ENCODE measurements around the gene LSS.
A peak's percentile ranks its signal among the peaks of the same experiment; 100 is the strongest.
"Not testable (repeated sequence)": the region's sequence is repeated elsewhere in the genome, so short reads cannot be mapped to it uniquely, and the experiment has no call there.

The LSS gene

GRCh38 chr21:46151261-46151988 lies 77.1 kb downstream of the LSS start:
- DNase-seq, result peak; percentile 14

GRCh38 chr21:46150491-46151121 lies 78.0 kb downstream of the LSS start:
- DNase-seq, result peak; percentile 16

DNA sequence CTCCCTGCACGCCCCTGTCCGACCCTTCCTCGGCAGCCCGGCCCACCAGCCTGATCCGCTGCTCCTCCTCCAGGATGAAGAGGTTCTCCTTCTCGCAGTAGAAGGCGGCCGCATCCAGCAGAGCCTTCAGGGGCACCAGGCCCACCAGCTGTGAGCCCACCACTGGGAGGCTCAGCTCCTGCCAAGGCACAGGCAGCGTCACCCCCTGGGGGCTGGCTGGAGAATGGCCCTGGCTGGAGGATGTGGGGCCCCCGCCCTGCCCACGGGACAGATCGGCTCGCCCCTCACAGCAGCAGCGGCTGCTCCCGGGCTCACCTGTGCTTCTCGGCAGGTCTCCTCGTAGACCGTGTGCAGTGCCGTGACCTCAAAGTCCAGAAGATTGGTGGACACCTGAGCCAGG lies 78.5 kb downstream of the LSS start:
- peak; percentile 17 for DNase-seq

GRCh38 chr21:46149205-46149901 lies 79.2 kb downstream of the LSS start:
- DNase-seq, result peak; percentile 10

- peak; percentile 9 for DNase-seq
Observed at GRCh38 chr21:46148106-46148505, 80.5 kb downstream of the LSS start.

GRCh38 chr21:46147429-46147828 lies 81.1 kb downstream of the LSS start:
- peak; percentile 20 for DNase-seq

- peak; percentile 21 for DNase-seq
Observed at GRCh38 chr21:46146856-46147255, 81.7 kb downstream of the LSS start.

- peak; percentile 22 for DNase-seq
Observed at GRCh38 chr21:46145840-46146691, 82.5 kb downstream of the LSS start.

- DNase-seq, result peak; percentile 22
Observed at GRCh38 chr21:46145159-46145839, 83.3 kb downstream of the LSS start.

DNA sequence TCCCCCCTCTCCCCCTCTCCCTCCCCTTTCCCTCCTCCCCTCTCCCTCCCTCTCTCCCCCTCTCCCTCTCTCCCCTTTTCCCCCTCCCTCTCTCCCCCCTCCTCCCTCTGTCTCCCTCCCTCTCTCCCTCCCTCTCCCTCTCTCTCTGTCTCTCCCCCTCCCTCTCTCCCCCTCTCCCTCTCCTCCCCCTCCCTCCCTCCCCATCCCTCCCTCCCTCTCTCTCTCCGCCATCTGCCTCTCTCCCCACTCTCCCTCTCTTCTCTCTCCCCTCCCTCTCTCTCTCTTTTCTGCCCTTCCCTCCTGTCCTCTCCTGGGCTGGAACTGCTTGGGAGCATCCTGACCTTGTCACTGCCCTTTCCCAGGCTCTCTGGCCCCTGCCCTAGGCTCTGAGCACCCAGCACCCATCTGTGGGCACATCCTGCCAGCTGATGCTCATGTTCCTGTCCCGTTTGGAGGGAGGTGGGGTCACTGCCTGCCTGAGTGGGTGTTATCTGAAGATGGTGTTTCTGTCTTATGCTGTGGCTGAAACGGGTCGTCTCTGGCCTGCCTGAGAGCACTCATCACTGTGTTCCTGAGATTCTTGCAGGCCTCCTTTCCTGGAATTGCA lies 84.0 kb downstream of the LSS start:
- no peak for DNase-seq

DNA sequence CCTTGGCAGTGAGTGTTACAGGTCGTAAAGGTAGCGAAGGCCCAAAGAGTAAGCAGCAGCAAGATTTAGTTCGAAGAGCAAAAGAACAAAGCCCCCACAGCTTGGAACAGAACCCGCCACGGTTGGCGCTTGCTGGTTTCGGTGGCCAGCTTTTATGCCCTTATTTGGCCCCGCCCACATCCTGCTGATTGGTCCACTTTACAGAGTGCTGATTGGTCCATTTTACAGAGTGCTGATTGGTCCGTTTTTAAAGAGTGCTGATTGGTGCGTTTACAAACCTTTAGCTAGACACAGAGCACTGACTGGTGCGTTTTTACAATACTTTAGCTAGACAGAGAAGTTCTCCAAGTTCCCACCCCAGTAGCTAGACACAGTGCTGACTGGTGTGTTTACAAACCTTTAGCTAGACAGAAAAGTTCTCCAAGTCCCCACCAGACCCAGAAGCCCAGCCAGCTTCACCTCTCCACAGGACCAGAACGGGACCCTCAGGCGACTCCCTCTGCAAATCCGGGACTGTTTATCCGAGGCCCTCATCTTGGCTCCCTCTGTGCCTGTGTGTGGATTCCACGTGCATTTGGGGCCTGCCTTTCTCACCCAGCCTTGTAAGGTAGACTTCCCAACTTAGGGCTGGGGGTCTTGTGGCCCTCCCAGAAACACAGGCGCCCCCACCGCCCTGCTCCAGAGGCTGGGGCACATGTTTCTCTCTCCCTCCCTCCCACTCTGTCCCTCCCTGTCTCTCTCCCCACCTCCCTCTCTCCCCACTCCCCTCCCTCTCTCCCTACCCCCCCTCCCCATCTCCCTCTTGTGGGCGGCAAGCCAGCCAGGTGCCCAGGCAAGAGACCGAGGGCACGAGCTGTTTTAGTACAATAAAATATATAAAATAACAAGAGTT lies 85.7 kb downstream of the LSS start:
- no peak for DNase-seq

DNA sequence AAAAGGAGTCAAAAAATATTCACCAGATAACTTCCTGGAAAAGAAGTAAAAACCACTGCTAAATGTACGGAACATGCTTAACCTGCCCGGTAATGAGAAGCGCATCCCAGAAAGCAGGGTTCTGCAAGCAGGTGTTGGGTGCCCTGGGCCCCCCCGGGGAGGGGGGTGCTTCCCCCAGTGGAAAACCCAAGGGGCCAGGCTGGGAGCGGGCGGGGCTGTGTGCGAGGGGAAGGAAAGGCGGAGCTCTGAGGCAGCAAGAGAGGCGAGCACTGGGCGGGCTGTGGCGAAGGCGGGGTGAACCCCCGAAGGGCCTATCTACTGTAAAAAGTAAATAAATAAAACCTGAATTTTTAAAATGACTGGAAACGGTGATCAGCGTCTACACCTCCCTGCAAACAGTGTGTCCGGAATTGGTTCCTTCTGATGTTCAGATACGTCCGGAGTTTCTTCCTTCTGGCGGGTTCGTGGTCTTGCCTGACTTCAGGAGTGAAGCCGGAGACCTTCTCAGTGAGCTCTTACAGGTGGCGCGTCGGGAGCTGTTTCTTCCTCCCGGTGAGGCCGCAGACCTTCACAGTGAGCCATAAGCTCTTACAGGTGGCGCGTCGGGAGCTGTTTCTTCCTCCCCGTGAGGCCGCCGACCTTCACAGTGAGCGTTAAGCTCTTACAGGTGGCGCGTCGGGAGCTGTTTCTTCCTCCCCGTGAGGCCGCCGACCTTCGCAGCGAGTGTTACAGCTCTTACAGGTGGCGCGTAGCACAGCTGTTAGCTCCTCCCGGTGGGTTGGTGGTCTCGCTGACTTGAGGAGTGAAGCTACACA lies 86.6 kb downstream of the LSS start:
- DNase-seq, result no peak

- not testable (repeated sequence) for DNase-seq
Observed at GRCh38 chr21:46140352-46141003, 88.1 kb downstream of the LSS start.

DNA sequence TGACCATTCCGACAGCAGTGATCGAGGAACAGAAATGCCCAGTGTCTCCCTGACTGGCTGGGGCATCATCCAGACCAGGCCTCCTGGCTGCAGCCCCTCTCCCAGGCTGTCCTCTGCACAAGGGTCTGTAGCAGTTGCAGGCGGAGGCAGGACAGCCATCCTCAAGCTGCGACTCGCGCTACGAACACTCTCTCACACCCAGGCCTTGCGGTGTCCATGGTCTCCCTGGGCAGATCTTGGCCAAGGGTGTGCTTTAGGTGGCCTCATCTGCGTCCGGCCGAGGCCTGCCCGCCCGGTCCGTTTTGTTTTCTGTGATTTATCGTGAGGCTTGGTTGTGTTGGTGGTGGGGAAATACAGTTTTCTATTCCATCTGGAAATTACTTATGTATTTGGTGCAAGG lies 88.9 kb downstream of the LSS start:
- no peak for DNase-seq

DNA sequence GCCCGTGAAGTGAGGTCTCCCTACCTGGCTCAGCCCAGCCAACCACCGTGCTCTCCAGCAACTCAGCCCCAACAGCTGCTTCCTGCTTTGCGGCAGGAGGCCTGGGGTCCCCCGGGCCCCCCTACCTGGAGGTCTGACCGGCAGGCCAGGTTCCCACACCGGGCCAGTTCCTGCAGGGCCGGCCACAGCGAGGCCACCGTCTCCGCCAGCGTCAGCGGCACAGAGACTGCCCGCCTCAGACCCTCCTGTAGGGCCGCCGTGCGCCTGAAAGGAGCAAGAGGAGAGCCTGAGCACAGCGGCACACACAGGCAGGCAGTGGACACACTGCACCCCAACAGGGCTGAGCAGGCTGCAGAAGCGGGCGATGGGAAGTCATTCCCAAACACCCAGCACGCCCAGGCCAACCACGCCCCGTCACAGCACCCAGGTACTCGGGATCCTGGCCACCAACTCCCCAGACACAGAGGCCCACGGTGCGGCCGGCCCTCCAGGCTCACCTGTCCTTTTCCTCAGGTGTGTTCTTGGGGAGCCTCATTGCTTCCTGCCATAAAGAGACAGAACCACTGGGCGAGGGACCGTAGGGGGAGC lies 90.1 kb downstream of the LSS start:
- no peak for DNase-seq
